ENCODE results near the gene TTL. TPM values are rescaled to one million over a fixed set of nuclear protein-coding genes. Genes with fewer than 3 reads are reported as not detected.

TTL gene
- total RNA-seq, 4 donors from 2014 or later, result 12.0 to 22.2 (median 19.0) TPM

DNA sequence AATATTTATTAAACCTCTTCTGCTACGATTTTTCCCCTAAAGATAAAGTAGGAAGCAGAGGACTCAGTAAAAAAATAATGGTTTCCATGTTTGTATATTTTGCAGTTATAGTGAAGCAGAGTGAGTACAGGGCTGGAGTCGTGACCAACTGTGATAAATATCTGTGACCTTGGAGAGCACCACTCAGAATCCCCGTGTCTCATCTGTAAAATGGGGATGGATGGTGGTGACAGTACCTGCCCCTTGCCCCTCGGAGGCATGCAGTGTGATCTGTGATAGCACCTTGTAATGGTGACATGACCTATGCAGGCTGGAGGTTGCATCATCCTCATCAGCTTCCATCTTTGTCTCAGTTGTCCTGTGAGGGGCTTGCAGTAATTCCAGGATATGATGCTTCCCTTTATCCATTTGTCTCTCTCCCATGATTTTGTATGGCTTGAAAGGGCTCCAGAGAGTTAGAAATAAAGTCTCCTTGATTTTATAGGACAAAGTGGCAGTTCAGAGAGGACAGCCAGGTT is 5.5 kb downstream of the TTL start:
- no peaks in the 10 kb centered on the region for H3K36me3 ChIP-seq
- intact Hi-C loops (cut with DNase I), result no loop called here
- 86 to 90% methylated on average over 4 of the region's 4 CpGs for WGBS, 2 donors
- H3K27ac ChIP-seq, result no peak overlapping the region
- H3K4me3 ChIP-seq (replicated peaks in 1 of 3), result no peak overlapping the region
- no peaks in the 10 kb centered on the region for H3K27me3 ChIP-seq
- no peak for TF ChIP-seq POLR2A (IDR thresholded peaks at IDR 0.05)
- TF ChIP-seq, protein P1, sequence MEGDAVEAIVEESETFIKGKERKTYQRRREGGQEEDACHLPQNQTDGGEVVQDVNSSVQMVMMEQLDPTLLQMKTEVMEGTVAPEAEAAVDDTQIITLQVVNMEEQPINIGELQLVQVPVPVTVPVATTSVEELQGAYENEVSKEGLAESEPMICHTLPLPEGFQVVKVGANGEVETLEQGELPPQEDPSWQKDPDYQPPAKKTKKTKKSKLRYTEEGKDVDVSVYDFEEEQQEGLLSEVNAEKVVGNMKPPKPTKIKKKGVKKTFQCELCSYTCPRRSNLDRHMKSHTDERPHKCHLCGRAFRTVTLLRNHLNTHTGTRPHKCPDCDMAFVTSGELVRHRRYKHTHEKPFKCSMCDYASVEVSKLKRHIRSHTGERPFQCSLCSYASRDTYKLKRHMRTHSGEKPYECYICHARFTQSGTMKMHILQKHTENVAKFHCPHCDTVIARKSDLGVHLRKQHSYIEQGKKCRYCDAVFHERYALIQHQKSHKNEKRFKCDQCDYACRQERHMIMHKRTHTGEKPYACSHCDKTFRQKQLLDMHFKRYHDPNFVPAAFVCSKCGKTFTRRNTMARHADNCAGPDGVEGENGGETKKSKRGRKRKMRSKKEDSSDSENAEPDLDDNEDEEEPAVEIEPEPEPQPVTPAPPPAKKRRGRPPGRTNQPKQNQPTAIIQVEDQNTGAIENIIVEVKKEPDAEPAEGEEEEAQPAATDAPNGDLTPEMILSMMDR (IDR thresholded peaks at IDR 0.05), result no peak
- no peak for DNase-seq
- H3K9me3 ChIP-seq, result no peaks in the 10 kb centered on the region
- peaks cover 7 to 11% of the 10 kb centered on the region in 2 donors for H3K4me1 ChIP-seq

DNA sequence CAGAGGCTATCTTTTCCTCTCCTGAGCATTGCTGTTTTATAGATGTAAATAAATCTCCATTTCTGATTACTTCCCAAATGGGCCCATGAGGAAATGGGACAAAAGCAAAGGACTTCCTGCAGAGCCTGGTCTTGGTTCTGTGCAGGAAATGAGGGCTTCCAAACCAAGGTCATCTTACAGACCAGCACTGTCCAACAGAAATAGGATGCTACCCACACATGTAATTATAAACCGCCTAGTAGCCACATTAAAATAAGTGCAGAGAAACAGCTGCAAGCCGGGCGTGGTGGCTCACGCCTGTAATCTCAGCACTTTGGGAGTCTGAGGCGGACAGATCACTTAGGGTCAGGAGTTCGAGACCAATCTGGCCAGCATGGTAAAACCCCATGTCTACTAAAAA is 6.2 kb downstream of the TTL start:
- no peak overlapping the region for H3K4me3 ChIP-seq (replicated peaks in 1 of 3)
- H3K9me3 ChIP-seq, result no peaks in the 10 kb centered on the region
- no peak for TF ChIP-seq POLR2A (IDR thresholded peaks at IDR 0.05)
- TF ChIP-seq, protein P1 (IDR thresholded peaks at IDR 0.05), result no peak
- H3K4me1 ChIP-seq, result peaks cover 1 to 8% of the 10 kb centered on the region in 2 donors
- no peaks in the 10 kb centered on the region for H3K27me3 ChIP-seq
- intact Hi-C loops (cut with DNase I), result no loop called here
- H3K36me3 ChIP-seq, result no peaks in the 10 kb centered on the region
- 75 to 83% methylated on average over 6 of the region's 6 CpGs for WGBS, 2 donors
- no peak for DNase-seq
- H3K27ac ChIP-seq, result no peak overlapping the region

DNA sequence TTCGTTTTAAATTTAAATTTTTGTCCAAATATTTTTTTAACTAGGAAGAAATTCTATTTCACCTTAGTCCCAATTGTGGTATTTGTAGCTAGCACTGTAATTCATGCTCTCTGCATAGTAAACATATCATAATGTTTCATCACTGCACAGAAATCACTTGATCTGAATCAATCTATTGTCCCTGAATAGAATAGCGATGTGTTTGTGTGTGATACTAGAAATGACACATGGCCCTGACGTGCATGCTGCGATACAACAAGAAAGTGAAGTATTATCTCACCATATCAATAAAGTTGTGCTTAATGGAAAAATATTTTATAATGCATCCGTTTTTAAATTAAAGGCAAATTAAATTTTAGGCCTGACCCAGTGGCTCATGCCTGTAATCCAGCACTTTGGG is 10.0 kb downstream of the TTL start:
- 96% methylated on average over 5 of the region's 5 CpGs for WGBS, 2 donors
- no peak for DNase-seq
- intact Hi-C loops (cut with DNase I), result no loop called here
- no peaks in the 10 kb centered on the region for H3K4me1 ChIP-seq
- no peaks in the 10 kb centered on the region for H3K27me3 ChIP-seq
- no peaks in the 10 kb centered on the region for H3K36me3 ChIP-seq
- H3K27ac ChIP-seq, result no peak overlapping the region
- no peaks in the 10 kb centered on the region for H3K9me3 ChIP-seq
- TF ChIP-seq, protein P1 (IDR thresholded peaks at IDR 0.05), result no peak
- no peak for TF ChIP-seq POLR2A (IDR thresholded peaks at IDR 0.05)
- H3K4me3 ChIP-seq (replicated peaks in 1 of 3), result no peak overlapping the region

DNA sequence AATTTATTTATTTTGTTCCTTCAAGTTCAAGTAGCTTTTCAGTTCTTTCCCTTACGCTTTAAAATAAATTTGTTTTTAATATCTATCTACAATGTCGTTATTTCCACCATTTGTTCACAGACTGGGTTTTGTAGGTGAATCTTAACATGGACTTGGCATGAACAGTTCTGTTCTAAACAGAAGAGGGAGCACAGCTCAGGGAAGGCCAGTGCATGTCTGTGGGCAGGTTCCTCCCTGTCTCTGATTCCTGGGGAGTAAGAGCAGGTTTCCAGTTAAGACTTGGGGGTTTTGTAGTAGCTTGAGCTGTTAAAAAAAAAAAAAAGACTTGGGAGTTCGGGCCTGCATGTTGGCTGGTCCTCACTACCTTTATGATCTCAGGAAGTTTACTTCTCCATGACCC is 11.1 kb downstream of the TTL start:
- H3K36me3 ChIP-seq, result no peaks in the 10 kb centered on the region
- intact Hi-C loops (cut with DNase I), result no loop called here
- DNase-seq, result no peak
- no peaks in the 10 kb centered on the region for H3K9me3 ChIP-seq
- 88 to 92% methylated on average over 3 of the region's 3 CpGs for WGBS, 2 donors
- no peak overlapping the region for H3K4me3 ChIP-seq (replicated peaks in 1 of 3)
- no peak for TF ChIP-seq POLR2A (IDR thresholded peaks at IDR 0.05)
- TF ChIP-seq, protein P1 (IDR thresholded peaks at IDR 0.05), result no peak
- H3K4me1 ChIP-seq, result no peaks in the 10 kb centered on the region
- no peak overlapping the region for H3K27ac ChIP-seq
- H3K27me3 ChIP-seq, result no peaks in the 10 kb centered on the region

DNA sequence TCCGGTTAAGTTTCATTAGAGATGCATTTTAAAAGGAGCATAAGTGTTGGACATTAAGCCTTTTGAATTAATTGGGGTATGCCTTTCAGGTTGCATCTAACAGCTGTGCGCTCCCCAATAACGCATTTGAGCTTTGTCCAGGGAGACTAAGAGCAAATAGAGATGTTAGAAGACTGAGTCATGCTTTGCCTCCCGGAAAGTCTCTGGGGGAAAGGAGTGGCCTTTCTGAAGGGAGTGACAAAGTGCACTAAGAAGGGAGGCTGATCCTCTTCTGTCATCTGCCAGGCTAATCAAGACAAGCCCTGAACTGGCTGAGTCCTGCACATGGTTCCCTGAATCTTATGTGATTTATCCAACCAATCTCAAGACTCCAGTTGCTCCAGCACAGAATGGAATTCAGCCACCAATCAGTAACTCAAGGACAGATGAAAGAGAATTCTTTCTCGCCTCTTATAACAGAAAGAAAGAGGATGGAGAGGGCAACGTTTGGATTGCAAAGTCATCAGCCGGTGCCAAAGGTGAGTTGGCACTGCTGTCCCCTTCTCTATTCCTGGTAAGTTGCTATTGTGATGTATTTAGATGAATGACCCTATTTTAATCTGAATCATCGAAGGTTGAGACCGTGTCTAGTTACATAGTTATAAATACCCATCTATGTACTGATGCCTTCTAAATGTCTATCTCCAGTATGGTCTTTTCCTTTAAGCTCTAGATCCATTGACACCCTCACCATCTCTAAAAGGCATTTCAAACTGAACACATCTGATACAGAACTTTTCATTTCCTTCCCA is 12.1 kb downstream of the TTL start:
- Histone ChIP-seq H3K9me3 (no peaks in the 10 kb centered on the region), H3K4me3 (replicated peaks in 1 of 3) (no peak overlapping the region), H3K4me1 (no peaks in the 10 kb centered on the region), H3K36me3 (no peaks in the 10 kb centered on the region), H3K27me3 (no peaks in the 10 kb centered on the region), H3K27ac (no peak overlapping the region)
- TF ChIP-seq POLR2A (IDR thresholded peaks at IDR 0.05), result no peak
- TF ChIP-seq, protein P1 (IDR thresholded peaks at IDR 0.05), result no peak
- DNase-seq, result no peak
- intact Hi-C loops (cut with DNase I), result no loop called here
- 81 to 88% methylated on average over 9 of the region's 9 CpGs for WGBS, 2 donors
